Nephron (organoid): ENCODE data around the gene NDUFS8.

ENCODE experiments used
- H3K27ac Mint-ChIP-seq, 3 experiments: 2 replicates each; pipeline ENCODE4 v1.8.0; 2020; ENCODE audit warnings: mixed read lengths in 3 of 3, mild to moderate bottlenecking in 2 of 3, moderate library complexity in 1 of 3
- H3K27me3 Mint-ChIP-seq: 2 replicates; pipeline ENCODE4 v1.8.0; 2021; ENCODE audit warnings: low read depth, mild to moderate bottlenecking, moderate library complexity, mixed read lengths
- H3K36me3 Mint-ChIP-seq: 2 replicates; pipeline ENCODE4 v1.8.0; 2020; ENCODE audit warnings: low read depth, mixed read lengths
- H3K4me1 Mint-ChIP-seq: 2 replicates; pipeline ENCODE4 v1.8.0; 2020; ENCODE audit warnings: mixed read lengths
- H3K4me3 Mint-ChIP-seq, 3 experiments: 2 replicates each; pipeline ENCODE4 v1.8.0; 2020; ENCODE audit warnings: mild to moderate bottlenecking in 3 of 3, mixed read lengths in 3 of 3, moderate library complexity in 2 of 3
- H3K9me3 Mint-ChIP-seq: 2 replicates; pipeline ENCODE4 v1.8.0; 2020; ENCODE audit warnings: mixed read lengths
- CTCF ChIP-seq, 3 experiments: fragments of 200-600 bp; sonication (generic); IDR thresholded peaks; one replicate each; pipeline ENCODE4 v1.5.0; 2021; ENCODE audit warnings: antibody characterized with exemption in 3 of 3; ENCODE audit not compliant: unreplicated experiment in 3 of 3

Gene NDUFS8

GRCh38 chr11:68057807-68058206 lies 27.3 kb downstream of the NDUFS8 start:
- H3K9me3 Mint-ChIP-seq: no peaks in the 10 kb centered on the region
- no peaks in the 10 kb centered on the region for H3K27me3 Mint-ChIP-seq
- TF ChIP-seq CTCF (IDR thresholded peaks at IDR 0.05; ENCODE audit: unreplicated experiment in 3 of 3): no peak
- H3K4me3 Mint-ChIP-seq: no peak overlapping the region
- H3K4me1 Mint-ChIP-seq: no peaks in the 10 kb centered on the region
- peaks cover 58% of the 10 kb centered on the region for H3K36me3 Mint-ChIP-seq
- no peak overlapping the region for H3K27ac Mint-ChIP-seq

- no peaks in the 10 kb centered on the region for H3K4me1 Mint-ChIP-seq
- TF ChIP-seq CTCF (IDR thresholded peaks at IDR 0.05; ENCODE audit: unreplicated experiment in 3 of 3): no peak
- H3K36me3 Mint-ChIP-seq: peaks cover 79% of the 10 kb centered on the region
- H3K27ac Mint-ChIP-seq: no peak overlapping the region
- H3K27me3 Mint-ChIP-seq: no peaks in the 10 kb centered on the region
- no peak overlapping the region for H3K4me3 Mint-ChIP-seq
- H3K9me3 Mint-ChIP-seq: no peaks in the 10 kb centered on the region
Measured at GRCh38 chr11:68061508-68061907, 31.0 kb downstream of the NDUFS8 start.

GRCh38 chr11:68064926-68065325 lies 34.4 kb downstream of the NDUFS8 start:
- Mint-ChIP-seq H3K4me3 (no peak overlapping the region), H3K4me1 (no peaks in the 10 kb centered on the region), H3K27me3 (no peaks in the 10 kb centered on the region), H3K36me3 (peaks cover 72% of the 10 kb centered on the region), H3K27ac (no peak overlapping the region), H3K9me3 (no peaks in the 10 kb centered on the region)
- TF ChIP-seq CTCF (IDR thresholded peaks at IDR 0.05; ENCODE audit: unreplicated experiment in 3 of 3): no peak

- H3K27ac Mint-ChIP-seq: no peak overlapping the region
- no peak overlapping the region for H3K4me3 Mint-ChIP-seq
- no peaks in the 10 kb centered on the region for H3K9me3 Mint-ChIP-seq
- H3K27me3 Mint-ChIP-seq: no peaks in the 10 kb centered on the region
- TF ChIP-seq CTCF (IDR thresholded peaks at IDR 0.05; ENCODE audit: unreplicated experiment in 3 of 3): no peak
- H3K36me3 Mint-ChIP-seq: peaks cover 74% of the 10 kb centered on the region
- H3K4me1 Mint-ChIP-seq: no peaks in the 10 kb centered on the region
Measured at GRCh38 chr11:68065841-68066240, 35.4 kb downstream of the NDUFS8 start.

- Mint-ChIP-seq H3K9me3 (no peaks in the 10 kb centered on the region), H3K27ac (no peak overlapping the region), H3K27me3 (no peaks in the 10 kb centered on the region), H3K36me3 (peaks cover 75% of the 10 kb centered on the region), H3K4me3 (no peak overlapping the region), H3K4me1 (no peaks in the 10 kb centered on the region)
- no peak for TF ChIP-seq CTCF (IDR thresholded peaks at IDR 0.05; ENCODE audit: unreplicated experiment in 3 of 3)
Measured at GRCh38 chr11:68066742-68067141, 36.3 kb downstream of the NDUFS8 start.

- Mint-ChIP-seq H3K27ac (no peak overlapping the region), H3K4me3 (no peak overlapping the region), H3K4me1 (no peaks in the 10 kb centered on the region), H3K9me3 (no peaks in the 10 kb centered on the region), H3K27me3 (no peaks in the 10 kb centered on the region), H3K36me3 (peaks cover 69% of the 10 kb centered on the region)
- TF ChIP-seq CTCF (IDR thresholded peaks at IDR 0.05; ENCODE audit: unreplicated experiment in 3 of 3): no peak
Measured at GRCh38 chr11:68067991-68068390, 37.5 kb downstream of the NDUFS8 start.
